SK-N-SH (cell line): Measurements from ENCODE around the gene KIF4A. TPM values are rescaled to one million over a fixed set of nuclear protein-coding genes. Genes with fewer than 3 reads are reported as not detected.

Source experiments
- CTCF ChIA-PET: fragments of 300-600, 350-600 bp; formaldehyde crosslinking; extraction: SDS; loops from one replicate; lab custom pipeline; 2021; lab: Yijun Ruan, JAX
- POLR2A ChIA-PET: fragments of 350-600 bp; sonication (Branson Sonifier 250); formaldehyde crosslinking; extraction: SDS; loops from one replicate; lab custom pipeline; 2020; ENCODE audit warnings: antibody characterized with exemption, inconsistent platforms; lab: Yijun Ruan, JAX
- DNase-seq: peaks from one replicate; pipeline ENCODE4 v3.0.0; 2012
- H2AFZ ChIP-seq: fragments of 200-600 bp; sonication (generic); 2 replicates; pipeline ENCODE4 v1.8.1; 2016; ENCODE audit warnings: antibody characterized with exemption, mild to moderate bottlenecking, low read depth
- H3F3A ChIP-seq: fragments of 200-600 bp; sonication (generic); replicated peaks from 2 replicates; pipeline ENCODE3; 2016; ENCODE audit warnings: antibody characterized with exemption, mild to moderate bottlenecking; ENCODE audit not compliant: insufficient read depth
- H3K27ac ChIP-seq, 2 experiments: fragments of 200-500 bp in 1 of 2; fragments of 200-600 bp in 1 of 2; sonication (Bioruptor generic) in 1 of 2; sonication (generic), shearing (Covaris generic) in 1 of 2; 2 replicates each; pipeline versions ENCODE4 v1.5.1 to v1.6.1; 2014 to 2016; ENCODE audit warnings: low read depth in 2 of 2, inconsistent platforms in 1 of 2, low read length in 1 of 2, mild to moderate bottlenecking in 1 of 2, mixed read lengths in 1 of 2
- H3K27me3 ChIP-seq: fragments of 200-600 bp; sonication (generic), shearing (Covaris generic); 2 replicates; pipeline ENCODE4 v1.6.1; 2016; ENCODE audit warnings: mixed run types; ENCODE audit not compliant: insufficient read depth
- H3K36me3 ChIP-seq, 2 experiments: fragments of 200-500 bp in 1 of 2; fragments of 200-600 bp in 1 of 2; sonication (Bioruptor generic) in 1 of 2; sonication (generic) in 1 of 2; replicated peaks in 1 of 2; 2 replicates each; pipeline versions ENCODE3 to v1.5.1; 2014 to 2016; ENCODE audit warnings: low read length in 1 of 2, mild to moderate bottlenecking in 1 of 2; ENCODE audit not compliant: insufficient read depth in 2 of 2, control insufficient read depth in 1 of 2
- H3K4me1 ChIP-seq, 2 experiments: fragments of 200-500 bp in 1 of 2; fragments of 200-600 bp in 1 of 2; sonication (Bioruptor generic) in 1 of 2; sonication (generic), shearing (Covaris generic) in 1 of 2; 2 replicates each; pipeline versions ENCODE4 v1.5.1 to v1.6.1; 2014 to 2016; ENCODE audit warnings: low read depth in 1 of 2, low read length in 1 of 2, mixed run types in 1 of 2; ENCODE audit not compliant: insufficient read depth in 2 of 2, control insufficient read depth in 1 of 2
- H3K4me2 ChIP-seq: fragments of 200-600 bp; sonication (generic), shearing (Covaris generic); 2 replicates; pipeline ENCODE4 v1.6.1; 2017; ENCODE audit warnings: mixed run types
- H3K4me3 ChIP-seq, 2 experiments: fragments of 200-500 bp in 1 of 2; fragments of 200-600 bp in 1 of 2; sonication (Bioruptor generic) in 1 of 2; sonication (generic), shearing (Covaris generic) in 1 of 2; 2 replicates each; pipeline versions ENCODE4 v1.5.1 to v1.8.1; 2014 to 2016; ENCODE audit warnings: low read depth in 2 of 2, inconsistent platforms in 1 of 2, low read length in 1 of 2, mild to moderate bottlenecking in 1 of 2, mixed read lengths in 1 of 2, moderate library complexity in 1 of 2
- H3K79me2 ChIP-seq: fragments of 200-600 bp; sonication (generic); 2 replicates; pipeline ENCODE4 v1.8.1; 2017; ENCODE audit warnings: mild to moderate bottlenecking; ENCODE audit not compliant: insufficient read depth
- H3K9ac ChIP-seq: fragments of 200-600 bp; sonication (generic); 2 replicates; pipeline ENCODE4 v1.6.1; 2017; ENCODE audit warnings: mixed run types
- H3K9me2 ChIP-seq: fragments of 200-600 bp; sonication (generic); 2 replicates; pipeline ENCODE4 v1.6.1; 2017; ENCODE audit warnings: mixed run types
- H3K9me3 ChIP-seq: fragments of 200-600 bp; sonication (generic); 2 replicates; pipeline ENCODE4 v1.6.1; 2017; ENCODE audit warnings: mixed run types, mild to moderate bottlenecking, moderate library complexity
- H4K20me1 ChIP-seq: fragments of 200-600 bp; sonication (generic); 2 replicates; pipeline ENCODE4 v1.6.1; 2017; ENCODE audit warnings: mild to moderate bottlenecking, mixed run types; ENCODE audit not compliant: insufficient read depth
- CHD2 ChIP-seq: fragments of 150-350 bp; IDR thresholded peaks from 2 replicates; pipeline ENCODE4 v1.6.1; 2018; ENCODE audit warnings: low read length; ENCODE audit not compliant: partially characterized antibody
- EZH2phosphoT487 ChIP-seq: fragments of 200-600 bp; sonication (generic); IDR thresholded peaks from 2 replicates; pipeline ENCODE4 v1.6.1; 2017; ENCODE audit warnings: low read depth, mixed run types, mild to moderate bottlenecking, antibody characterized with exemption, moderate library complexity, borderline replicate concordance
- GABPA ChIP-seq: IDR thresholded peaks from 2 replicates; pipeline ENCODE4 v1.4.0; 2012; ENCODE audit warnings: low read depth, mild to moderate bottlenecking
- MEF2A ChIP-seq: IDR thresholded peaks from 2 replicates; pipeline ENCODE4 v1.4.0; 2012; ENCODE audit warnings: low read depth, borderline replicate concordance
- MXI1 ChIP-seq: IDR thresholded peaks from 2 replicates; pipeline ENCODE4 v1.6.1; 2012; ENCODE audit warnings: mild to moderate bottlenecking, low read depth, low read length, improper control_type of control experiment
- NRF1 ChIP-seq: IDR thresholded peaks from 2 replicates; pipeline ENCODE4 v1.6.1; 2012; ENCODE audit warnings: low read depth, mild to moderate bottlenecking, low read length
- RAD21 ChIP-seq: IDR thresholded peaks from 2 replicates; pipeline ENCODE4 v1.6.1; 2012; ENCODE audit warnings: mild to moderate bottlenecking, low read length
- RXRA ChIP-seq: IDR thresholded peaks from 2 replicates; pipeline ENCODE4 v1.4.0; 2012; ENCODE audit warnings: low read depth, mild to moderate bottlenecking, borderline replicate concordance
- TCF12 ChIP-seq: IDR thresholded peaks from 2 replicates; pipeline ENCODE4 v1.4.0; 2012
- TEAD4 ChIP-seq: IDR thresholded peaks from 2 replicates; pipeline ENCODE4 v1.4.0; 2012; ENCODE audit warnings: mild to moderate bottlenecking, borderline replicate concordance; ENCODE audit not compliant: insufficient read depth
- WGBS: methylation state at CpG from one replicate; pipeline ENCODE4 v1.1.6; 2017; ENCODE audit warnings: low lambda C conversion rate; 5-methylcytosine and 5-hydroxymethylcytosine counted together
- polyA plus RNA-seq, 3 experiments: library from polyadenylated mRNA; depleted of rRNA; stranded (reverse); fragments of >200 nt; gene quantifications; 2 replicates each; pipeline ENCODE4 v1.2.3, GENCODE V29; 2012
- TF ChIP-seq, protein P1 (sequence below): IDR thresholded peaks from 2 replicates; pipeline ENCODE4; 2012
- TF ChIP-seq, protein P2 (sequence below): fragments of 200-600 bp; sonication (generic); IDR thresholded peaks from 2 replicates; pipeline ENCODE4 v1.6.1; 2017; ENCODE audit warnings: antibody characterized with exemption, mild to moderate bottlenecking, moderate library complexity
- TF ChIP-seq, protein P3 (sequence below): fragments of 150-350 bp; IDR thresholded peaks from 2 replicates; pipeline ENCODE4 v1.6.1; 2017; ENCODE audit warnings: antibody characterized with exemption, low read length, low read depth, borderline replicate concordance
- TF ChIP-seq, protein P4 (sequence below): IDR thresholded peaks from 2 replicates; pipeline ENCODE4 v1.6.1; 2012; ENCODE audit warnings: mild to moderate bottlenecking, low read depth, low read length, moderate library complexity
- TF ChIP-seq, protein P5 (sequence below): fragments of 150-350 bp; IDR thresholded peaks from 2 replicates; pipeline ENCODE4 v1.6.1; 2016; ENCODE audit warnings: mild to moderate bottlenecking, low read depth, low read length

Gene KIF4A
- polyA plus RNA-seq, 1 of the 3 experiments (the other 2 are of a cell fraction), result 11.5 TPM

DNA sequence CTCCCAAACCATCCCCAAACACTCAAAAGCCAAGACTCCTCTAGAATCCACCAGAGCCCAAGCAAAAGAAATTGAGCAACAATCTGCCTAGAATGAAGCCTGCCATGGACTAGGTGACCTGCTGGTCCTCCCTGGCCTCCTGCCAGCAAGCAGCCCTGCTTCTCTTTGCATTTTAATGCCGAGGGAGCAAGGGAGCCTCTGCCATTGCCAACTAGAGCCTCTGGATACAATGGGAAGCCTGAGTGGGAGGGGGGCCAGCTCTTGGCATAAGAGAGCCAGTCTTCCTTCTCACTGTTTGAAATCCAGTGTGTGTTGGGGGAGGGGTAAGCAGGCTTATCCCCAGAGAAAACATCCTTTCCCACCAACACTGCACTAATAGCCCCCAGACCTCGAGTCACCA lies 131.7 kb downstream of the KIF4A start (continued):
- no peak for TF ChIP-seq EZH2phosphoT487
- no peak for TF ChIP-seq MEF2A

DNA sequence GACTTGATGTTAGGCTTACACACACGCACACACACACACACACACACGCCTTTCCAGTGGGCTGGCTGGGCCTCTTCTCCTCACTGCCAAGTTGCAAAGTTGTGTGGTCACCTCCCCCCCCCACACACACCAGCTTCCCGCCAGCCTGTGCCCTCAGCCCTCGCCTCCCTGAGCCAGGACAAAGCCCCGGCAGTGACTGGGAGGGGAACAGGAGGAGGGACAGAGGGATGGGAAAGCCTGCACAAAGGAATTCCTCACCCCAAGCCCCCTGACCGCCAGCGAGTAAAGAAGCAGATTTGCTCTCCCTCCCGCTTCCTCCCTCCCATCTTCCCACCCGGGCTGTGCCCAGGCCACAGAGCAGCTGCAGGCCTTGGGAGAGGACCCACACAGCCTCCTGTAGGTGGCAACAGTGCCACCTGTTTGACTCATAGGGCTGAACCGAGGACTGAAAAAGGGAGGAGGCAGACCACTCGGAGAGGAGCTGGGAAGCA lies 133.0 kb downstream of the KIF4A start, which contains the start of gene GDPD2:
TSS of gene GDPD2 (plus strand) at position 464 of the 491 bp plus-strand sequence. CDS start 1,671 bp downstream, outside the sequence.
- Histone ChIP-seq H3K4me2 (no peak within 1 kb of the TSS), H3K4me3 (no peak within 1 kb of the TSS), H2AFZ (no peak within 1 kb of the TSS), H3K9ac (no peak within 1 kb of the TSS), H3K27me3 (no peaks in the 10 kb centered on the region), H3K27ac (no peak within 1 kb of the TSS), H3K9me3 (no peaks in the 10 kb centered on the region), H4K20me1 (no peaks in the 10 kb centered on the region), H3K9me2 (no peaks in the 10 kb centered on the region), H3K36me3 (peaks cover 0 to 11% of the 10 kb centered on the region in 2 experiments), H3K79me2 (no peaks in the 10 kb centered on the region), H3F3A (no peaks in the 10 kb centered on the region), H3K4me1 (no peaks in the 10 kb centered on the region)
- TF ChIP-seq, protein P1, sequence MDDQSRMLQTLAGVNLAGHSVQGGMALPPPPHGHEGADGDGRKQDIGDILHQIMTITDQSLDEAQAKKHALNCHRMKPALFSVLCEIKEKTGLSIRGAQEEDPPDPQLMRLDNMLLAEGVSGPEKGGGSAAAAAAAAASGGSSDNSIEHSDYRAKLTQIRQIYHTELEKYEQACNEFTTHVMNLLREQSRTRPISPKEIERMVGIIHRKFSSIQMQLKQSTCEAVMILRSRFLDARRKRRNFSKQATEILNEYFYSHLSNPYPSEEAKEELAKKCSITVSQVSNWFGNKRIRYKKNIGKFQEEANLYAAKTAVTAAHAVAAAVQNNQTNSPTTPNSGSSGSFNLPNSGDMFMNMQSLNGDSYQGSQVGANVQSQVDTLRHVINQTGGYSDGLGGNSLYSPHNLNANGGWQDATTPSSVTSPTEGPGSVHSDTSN, result no peak
- TF ChIP-seq MXI1 (no peak), GABPA (no peak), RAD21 (peak; percentile 39), TCF12 (no peak)
- TF ChIP-seq, protein P2, sequence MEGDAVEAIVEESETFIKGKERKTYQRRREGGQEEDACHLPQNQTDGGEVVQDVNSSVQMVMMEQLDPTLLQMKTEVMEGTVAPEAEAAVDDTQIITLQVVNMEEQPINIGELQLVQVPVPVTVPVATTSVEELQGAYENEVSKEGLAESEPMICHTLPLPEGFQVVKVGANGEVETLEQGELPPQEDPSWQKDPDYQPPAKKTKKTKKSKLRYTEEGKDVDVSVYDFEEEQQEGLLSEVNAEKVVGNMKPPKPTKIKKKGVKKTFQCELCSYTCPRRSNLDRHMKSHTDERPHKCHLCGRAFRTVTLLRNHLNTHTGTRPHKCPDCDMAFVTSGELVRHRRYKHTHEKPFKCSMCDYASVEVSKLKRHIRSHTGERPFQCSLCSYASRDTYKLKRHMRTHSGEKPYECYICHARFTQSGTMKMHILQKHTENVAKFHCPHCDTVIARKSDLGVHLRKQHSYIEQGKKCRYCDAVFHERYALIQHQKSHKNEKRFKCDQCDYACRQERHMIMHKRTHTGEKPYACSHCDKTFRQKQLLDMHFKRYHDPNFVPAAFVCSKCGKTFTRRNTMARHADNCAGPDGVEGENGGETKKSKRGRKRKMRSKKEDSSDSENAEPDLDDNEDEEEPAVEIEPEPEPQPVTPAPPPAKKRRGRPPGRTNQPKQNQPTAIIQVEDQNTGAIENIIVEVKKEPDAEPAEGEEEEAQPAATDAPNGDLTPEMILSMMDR, result peak; percentile 28
- TF ChIP-seq, protein P3, sequence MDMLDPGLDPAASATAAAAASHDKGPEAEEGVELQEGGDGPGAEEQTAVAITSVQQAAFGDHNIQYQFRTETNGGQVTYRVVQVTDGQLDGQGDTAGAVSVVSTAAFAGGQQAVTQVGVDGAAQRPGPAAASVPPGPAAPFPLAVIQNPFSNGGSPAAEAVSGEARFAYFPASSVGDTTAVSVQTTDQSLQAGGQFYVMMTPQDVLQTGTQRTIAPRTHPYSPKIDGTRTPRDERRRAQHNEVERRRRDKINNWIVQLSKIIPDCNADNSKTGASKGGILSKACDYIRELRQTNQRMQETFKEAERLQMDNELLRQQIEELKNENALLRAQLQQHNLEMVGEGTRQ, result no peak
- ChIA-PET CTCF (interaction anchor here (0.7 to 2.5 kb wide), 7 partner anchors 13 to 242 kb away, joined by 3 to 8 read pairs (median 4); partner anchors contain the start of gene DLG3), POLR2A (no interaction called here)
- 31% methylated on average over 9 of the region's 11 CpGs for WGBS
- DNase-seq, result peak; percentile 46

DNA sequence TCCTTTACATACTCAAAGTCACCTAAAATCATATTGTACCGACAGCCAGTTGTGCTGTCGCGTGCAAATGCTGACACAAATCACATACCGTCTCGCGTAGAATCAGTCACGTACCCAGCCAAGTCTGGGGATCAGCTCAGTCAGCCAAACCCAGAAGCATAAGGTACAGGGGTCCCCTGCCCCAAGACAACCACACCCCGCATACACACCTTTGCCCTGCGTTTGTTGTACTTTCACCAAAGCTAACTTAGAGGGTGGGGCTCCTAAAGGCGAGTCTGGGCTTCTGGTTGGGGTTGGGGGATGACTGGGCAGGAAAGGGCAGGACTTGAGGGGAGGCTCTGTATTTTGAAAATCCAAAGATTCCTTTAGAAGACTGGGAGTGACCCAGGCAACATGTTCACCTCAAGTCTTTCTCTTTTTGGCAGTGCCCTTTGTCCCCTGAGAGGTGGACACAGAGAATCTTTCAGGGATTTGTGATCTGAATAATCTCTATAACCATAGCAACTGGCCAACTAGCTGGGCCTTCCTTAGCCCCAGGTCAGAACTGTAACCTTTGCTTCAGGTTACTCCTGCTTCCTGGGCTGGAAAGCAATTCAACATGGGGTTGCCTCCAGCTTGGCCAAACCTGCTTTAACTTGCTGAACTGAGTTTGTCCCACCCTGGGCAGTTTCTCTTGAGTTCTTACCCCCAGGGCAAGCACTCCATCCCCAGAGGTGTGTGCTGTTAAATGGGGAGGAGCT lies 134.2 kb downstream of the KIF4A start:
- Histone ChIP-seq H3K27ac (no peak overlapping the region), H3K36me3 (peaks cover 0 to 8% of the 10 kb centered on the region in 2 experiments), H3K4me2 (no peak overlapping the region), H4K20me1 (no peaks in the 10 kb centered on the region), H3K27me3 (no peaks in the 10 kb centered on the region), H3K4me3 (no peak overlapping the region), H3K9ac (no peak overlapping the region), H3K79me2 (no peaks in the 10 kb centered on the region), H2AFZ (no peak overlapping the region), H3K9me3 (no peaks in the 10 kb centered on the region), H3K4me1 (no peaks in the 10 kb centered on the region), H3F3A (no peaks in the 10 kb centered on the region), H3K9me2 (no peaks in the 10 kb centered on the region)
- CTCF ChIA-PET, result interaction anchor here (0.9 to 1.5 kb wide), 5 partner anchors 9 to 190 kb away, joined by 3 to 6 read pairs (median 4); no protein-coding TSS in a partner anchor
- 76% methylated on average over 7 of the region's 10 CpGs for WGBS
- DNase-seq, result no peak
- POLR2A ChIA-PET, result no interaction called here
- TF ChIP-seq, protein P4, sequence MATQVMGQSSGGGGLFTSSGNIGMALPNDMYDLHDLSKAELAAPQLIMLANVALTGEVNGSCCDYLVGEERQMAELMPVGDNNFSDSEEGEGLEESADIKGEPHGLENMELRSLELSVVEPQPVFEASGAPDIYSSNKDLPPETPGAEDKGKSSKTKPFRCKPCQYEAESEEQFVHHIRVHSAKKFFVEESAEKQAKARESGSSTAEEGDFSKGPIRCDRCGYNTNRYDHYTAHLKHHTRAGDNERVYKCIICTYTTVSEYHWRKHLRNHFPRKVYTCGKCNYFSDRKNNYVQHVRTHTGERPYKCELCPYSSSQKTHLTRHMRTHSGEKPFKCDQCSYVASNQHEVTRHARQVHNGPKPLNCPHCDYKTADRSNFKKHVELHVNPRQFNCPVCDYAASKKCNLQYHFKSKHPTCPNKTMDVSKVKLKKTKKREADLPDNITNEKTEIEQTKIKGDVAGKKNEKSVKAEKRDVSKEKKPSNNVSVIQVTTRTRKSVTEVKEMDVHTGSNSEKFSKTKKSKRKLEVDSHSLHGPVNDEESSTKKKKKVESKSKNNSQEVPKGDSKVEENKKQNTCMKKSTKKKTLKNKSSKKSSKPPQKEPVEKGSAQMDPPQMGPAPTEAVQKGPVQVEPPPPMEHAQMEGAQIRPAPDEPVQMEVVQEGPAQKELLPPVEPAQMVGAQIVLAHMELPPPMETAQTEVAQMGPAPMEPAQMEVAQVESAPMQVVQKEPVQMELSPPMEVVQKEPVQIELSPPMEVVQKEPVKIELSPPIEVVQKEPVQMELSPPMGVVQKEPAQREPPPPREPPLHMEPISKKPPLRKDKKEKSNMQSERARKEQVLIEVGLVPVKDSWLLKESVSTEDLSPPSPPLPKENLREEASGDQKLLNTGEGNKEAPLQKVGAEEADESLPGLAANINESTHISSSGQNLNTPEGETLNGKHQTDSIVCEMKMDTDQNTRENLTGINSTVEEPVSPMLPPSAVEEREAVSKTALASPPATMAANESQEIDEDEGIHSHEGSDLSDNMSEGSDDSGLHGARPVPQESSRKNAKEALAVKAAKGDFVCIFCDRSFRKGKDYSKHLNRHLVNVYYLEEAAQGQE, result no peak
- TF ChIP-seq CHD2 (no peak), NRF1 (no peak), RXRA (no peak), TEAD4 (no peak)
- TF ChIP-seq, protein P5, sequence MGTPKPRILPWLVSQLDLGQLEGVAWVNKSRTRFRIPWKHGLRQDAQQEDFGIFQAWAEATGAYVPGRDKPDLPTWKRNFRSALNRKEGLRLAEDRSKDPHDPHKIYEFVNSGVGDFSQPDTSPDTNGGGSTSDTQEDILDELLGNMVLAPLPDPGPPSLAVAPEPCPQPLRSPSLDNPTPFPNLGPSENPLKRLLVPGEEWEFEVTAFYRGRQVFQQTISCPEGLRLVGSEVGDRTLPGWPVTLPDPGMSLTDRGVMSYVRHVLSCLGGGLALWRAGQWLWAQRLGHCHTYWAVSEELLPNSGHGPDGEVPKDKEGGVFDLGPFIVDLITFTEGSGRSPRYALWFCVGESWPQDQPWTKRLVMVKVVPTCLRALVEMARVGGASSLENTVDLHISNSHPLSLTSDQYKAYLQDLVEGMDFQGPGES, result no peak
